ENCODE data around the gene TSNAXIP1. TPM values are rescaled to one million over a fixed set of nuclear protein-coding genes. Genes with fewer than 3 reads are reported as not detected.
A peak's percentile ranks its signal among the peaks of the same experiment; 100 is the strongest.

The TSNAXIP1 gene
- total RNA-seq, 3 donors from 2014 or later (not counting 1 experiment from before 2014, with no cell fraction given): 0.15 to 0.68 TPM; not detected in 1

DNA sequence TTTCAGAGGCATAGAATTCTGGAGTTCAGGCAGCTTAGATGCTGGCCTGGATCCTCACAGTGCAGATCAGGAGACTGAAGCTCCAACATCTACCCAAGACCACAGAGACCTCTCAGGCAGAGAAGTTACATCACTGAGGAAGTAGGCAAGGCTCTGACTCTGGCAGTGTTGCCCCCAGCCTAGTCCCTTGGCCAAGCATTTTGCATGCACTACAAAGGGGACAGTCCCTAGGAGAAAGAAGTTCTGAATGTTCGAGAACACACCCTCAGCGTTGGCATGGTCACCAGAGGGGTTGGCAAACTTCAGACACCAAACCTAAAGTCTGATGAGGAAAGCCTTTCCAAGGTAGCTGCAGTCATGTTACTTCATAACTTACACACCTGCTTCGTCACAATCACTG, 2.8 kb upstream of the TSNAXIP1 start:
- Mint-ChIP-seq H3K4me3 (no peak overlapping the region), H3K27me3 (ENCODE audit: low read depth in 2 of 2) (no peaks in the 10 kb centered on the region), H3K9me3 (no peaks in the 10 kb centered on the region), H3K27ac (no peak overlapping the region), H3K4me1 (peaks cover 32 to 51% of the 10 kb centered on the region in 2 donors), H3K36me3 (no peaks in the 10 kb centered on the region)
- 92% methylated on average over 2 of the region's 3 CpGs for WGBS (ENCODE audit: insufficient coverage)
- ATAC-seq (no peak), DNase-seq (no peak)
- Histone ChIP-seq H3K27ac (ENCODE audit: low read length) (peak overlapping the region; percentile 34), H3K4me1 (ENCODE audit: control insufficient read depth, insufficient read depth, low read length) (peaks cover 38% of the 10 kb centered on the region), H3K36me3 (ENCODE audit: control insufficient read depth, insufficient read depth, low read length) (peaks cover 8% of the 10 kb centered on the region), H3K9me3 (ENCODE audit: control insufficient read depth, insufficient read depth, low read length) (no peaks in the 10 kb centered on the region), H3K4me3 (ENCODE audit: low read length) (no peak overlapping the region), H3K27me3 (ENCODE audit: control insufficient read depth, insufficient read depth, low read length) (no peaks in the 10 kb centered on the region)
- intact Hi-C loops (cut with micrococcal nuclease): loop anchor here (10.0 kb wide), 2 partner anchors 261 to 279 kb away; partner anchors contain the start of gene RIPOR1
- TF ChIP-seq, protein P1, sequence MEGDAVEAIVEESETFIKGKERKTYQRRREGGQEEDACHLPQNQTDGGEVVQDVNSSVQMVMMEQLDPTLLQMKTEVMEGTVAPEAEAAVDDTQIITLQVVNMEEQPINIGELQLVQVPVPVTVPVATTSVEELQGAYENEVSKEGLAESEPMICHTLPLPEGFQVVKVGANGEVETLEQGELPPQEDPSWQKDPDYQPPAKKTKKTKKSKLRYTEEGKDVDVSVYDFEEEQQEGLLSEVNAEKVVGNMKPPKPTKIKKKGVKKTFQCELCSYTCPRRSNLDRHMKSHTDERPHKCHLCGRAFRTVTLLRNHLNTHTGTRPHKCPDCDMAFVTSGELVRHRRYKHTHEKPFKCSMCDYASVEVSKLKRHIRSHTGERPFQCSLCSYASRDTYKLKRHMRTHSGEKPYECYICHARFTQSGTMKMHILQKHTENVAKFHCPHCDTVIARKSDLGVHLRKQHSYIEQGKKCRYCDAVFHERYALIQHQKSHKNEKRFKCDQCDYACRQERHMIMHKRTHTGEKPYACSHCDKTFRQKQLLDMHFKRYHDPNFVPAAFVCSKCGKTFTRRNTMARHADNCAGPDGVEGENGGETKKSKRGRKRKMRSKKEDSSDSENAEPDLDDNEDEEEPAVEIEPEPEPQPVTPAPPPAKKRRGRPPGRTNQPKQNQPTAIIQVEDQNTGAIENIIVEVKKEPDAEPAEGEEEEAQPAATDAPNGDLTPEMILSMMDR (IDR thresholded peaks at IDR 0.05): no peak

DNA sequence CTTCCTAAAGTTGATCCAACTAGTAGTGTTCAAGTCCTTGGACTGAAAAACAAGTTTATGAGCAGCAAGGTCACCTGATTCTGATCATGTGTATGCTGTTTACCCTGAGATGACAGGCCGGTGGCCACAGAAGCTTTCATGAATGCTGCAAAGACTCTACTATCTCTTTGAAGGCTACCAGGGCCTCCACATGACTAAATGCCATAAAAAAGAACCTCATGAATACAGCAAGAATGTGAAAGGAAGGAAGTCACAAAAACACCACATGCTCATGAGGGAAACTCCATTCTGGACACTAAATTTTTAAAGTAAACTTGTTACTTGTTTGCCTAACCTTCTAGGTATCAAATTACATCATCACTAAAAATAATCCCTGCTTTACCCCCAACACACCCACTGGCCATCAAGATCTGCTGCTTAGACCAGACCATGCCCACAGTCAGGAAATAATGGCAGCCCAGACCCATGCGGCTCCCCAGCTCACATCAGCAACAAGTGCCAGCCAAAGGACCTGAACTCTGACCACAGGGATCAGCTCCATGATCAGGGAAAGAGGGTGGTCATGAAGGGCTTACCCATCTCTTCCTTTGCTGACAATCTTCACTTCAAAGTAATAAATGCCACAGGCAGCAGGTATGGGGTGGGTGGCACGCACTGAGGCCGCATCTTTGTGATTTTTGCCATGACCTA, 1.7 kb upstream of the TSNAXIP1 start:
- WGBS (ENCODE audit: insufficient coverage): 88% methylated on average over 4 of the region's 4 CpGs
- no peaks in the 10 kb centered on the region for H3K9me3 Mint-ChIP-seq
- H3K9me3 ChIP-seq (ENCODE audit: control insufficient read depth, insufficient read depth, low read length): no peaks in the 10 kb centered on the region
- no peak overlapping the region for H3K4me3 ChIP-seq (ENCODE audit: low read length)
- H3K27me3 ChIP-seq (ENCODE audit: control insufficient read depth, insufficient read depth, low read length): no peaks in the 10 kb centered on the region
- H3K27ac Mint-ChIP-seq: peak overlapping the region; percentile 87 to 92
- peaks cover 8% of the 10 kb centered on the region for H3K36me3 ChIP-seq (ENCODE audit: control insufficient read depth, insufficient read depth, low read length)
- intact Hi-C loops (cut with micrococcal nuclease): loop anchor here (5.0 to 10.0 kb wide), 4 partner anchors 132 to 280 kb away; partner anchors contain the start of genes C16orf86, ENKD1, PSMB10 and RIPOR1
- no peak for ATAC-seq
- H3K4me1 ChIP-seq (ENCODE audit: control insufficient read depth, insufficient read depth, low read length): peaks cover 38% of the 10 kb centered on the region
- peak overlapping the region; percentile 92 for H3K4me3 Mint-ChIP-seq
- no peak overlapping the region for H3K27ac ChIP-seq (ENCODE audit: low read length)
- H3K36me3 Mint-ChIP-seq: no peaks in the 10 kb centered on the region
- no peak for DNase-seq
- TF ChIP-seq, protein P1 (IDR thresholded peaks at IDR 0.05): no peak
- H3K27me3 Mint-ChIP-seq (ENCODE audit: low read depth in 2 of 2): no peaks in the 10 kb centered on the region
- peaks cover 32 to 45% of the 10 kb centered on the region in 2 donors for H3K4me1 Mint-ChIP-seq

DNA sequence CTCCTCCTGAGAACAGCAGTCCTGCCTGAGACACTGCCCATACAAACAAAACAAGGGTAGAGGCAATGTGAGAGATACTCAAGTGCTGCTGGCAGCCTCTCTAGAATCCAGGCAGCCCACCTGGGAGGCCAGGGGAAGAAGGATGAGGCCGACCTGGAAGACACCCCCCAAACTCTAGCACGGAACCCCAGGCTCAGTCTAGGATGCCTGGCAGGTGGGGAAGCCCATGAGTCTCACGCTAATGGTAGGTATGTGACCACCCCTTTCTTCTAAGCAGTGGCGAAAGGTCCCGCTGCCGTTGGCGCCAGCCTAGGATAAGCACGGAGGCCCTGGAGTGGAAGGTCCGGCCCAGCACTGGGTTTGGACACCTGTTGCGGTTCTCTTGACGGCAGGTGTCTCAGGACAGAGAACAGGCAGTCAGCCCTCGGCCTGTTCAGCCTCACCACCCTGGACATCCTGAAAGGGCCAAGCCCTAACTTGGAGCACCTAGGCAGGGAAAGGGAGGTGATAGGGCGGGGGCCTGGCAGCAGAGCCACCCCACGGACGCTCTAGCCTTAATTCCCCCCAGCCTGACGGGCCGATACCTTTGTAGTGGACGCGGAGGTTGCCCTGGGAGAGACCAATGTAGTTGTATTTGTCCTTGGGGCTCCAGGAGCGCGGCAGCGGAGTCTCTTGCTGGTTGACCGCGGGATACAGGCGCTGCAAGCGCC, 816 bp upstream of the TSNAXIP1 start:
- Histone ChIP-seq H3K27ac (ENCODE audit: low read length) (peak overlapping the region; percentile 62), H3K36me3 (ENCODE audit: control insufficient read depth, insufficient read depth, low read length) (peaks cover 2% of the 10 kb centered on the region), H3K4me3 (ENCODE audit: low read length) (peak overlapping the region; percentile 78), H3K27me3 (ENCODE audit: control insufficient read depth, insufficient read depth, low read length) (no peaks in the 10 kb centered on the region), H3K4me1 (ENCODE audit: control insufficient read depth, insufficient read depth, low read length) (peaks cover 33% of the 10 kb centered on the region), H3K9me3 (ENCODE audit: control insufficient read depth, insufficient read depth, low read length) (no peaks in the 10 kb centered on the region)
- H3K36me3 Mint-ChIP-seq: no peaks in the 10 kb centered on the region
- H3K4me1 Mint-ChIP-seq: peaks cover 26 to 36% of the 10 kb centered on the region in 2 donors
- WGBS (ENCODE audit: insufficient coverage): under 1% methylated on average over 26 of the region's 26 CpGs
- peak overlapping the region; percentile 87 to 92 for H3K27ac Mint-ChIP-seq
- peak overlapping the region; percentile 92 for H3K4me3 Mint-ChIP-seq
- peak in 1 of 2 donors; percentile 22 for DNase-seq
- H3K9me3 Mint-ChIP-seq: no peaks in the 10 kb centered on the region
- H3K27me3 Mint-ChIP-seq (ENCODE audit: low read depth in 2 of 2): no peaks in the 10 kb centered on the region
- intact Hi-C loops (cut with micrococcal nuclease): loop anchor here (1.0 to 10.0 kb wide), 7 partner anchors 36 to 281 kb away; partner anchors contain the start of genes C16orf86, ENKD1, GFOD2 and NUTF2
- ATAC-seq: no peak
- TF ChIP-seq, protein P1 (IDR thresholded peaks at IDR 0.05): no peak
